Omental fat pad (tissue), 4 donors: Measurements from ENCODE around the gene CSTB. TPM values are rescaled to one million over a fixed set of nuclear protein-coding genes. Genes with fewer than 3 reads are reported as not detected.

Experiments used
- ATAC-seq: fragments of 150-250 bp; one replicate; pipeline ENCODE4 v1.9.1; 2016; ENCODE audit warnings: mild to moderate bottlenecking, moderate library complexity; ENCODE audit not compliant: low FRiP score
- DNase-seq: peaks from one replicate; pipeline ENCODE4 v3.0.0-alpha.2; 2019; ENCODE audit warnings: low spot score
- total RNA-seq, 4 donors: library from RNA; depleted of rRNA; stranded (reverse); fragments of >200 nt; gene quantifications; one replicate each; pipeline ENCODE4 v1.1.0, GENCODE V29; 2016
- TF ChIP-seq, protein P1 (sequence below), 3 donors: fragments of 450-650 bp; IDR thresholded peaks; one replicate each; pipeline ENCODE4 v1.5.1; 2016 to 2017; ENCODE audit warnings: antibody characterized with exemption in 3 of 3, mild to moderate bottlenecking in 3 of 3, moderate library complexity in 2 of 3

CSTB gene
- total RNA-seq, 4 donors from 2014 or later: 8.0 to 27.9 (median 17.7) TPM

DNA sequence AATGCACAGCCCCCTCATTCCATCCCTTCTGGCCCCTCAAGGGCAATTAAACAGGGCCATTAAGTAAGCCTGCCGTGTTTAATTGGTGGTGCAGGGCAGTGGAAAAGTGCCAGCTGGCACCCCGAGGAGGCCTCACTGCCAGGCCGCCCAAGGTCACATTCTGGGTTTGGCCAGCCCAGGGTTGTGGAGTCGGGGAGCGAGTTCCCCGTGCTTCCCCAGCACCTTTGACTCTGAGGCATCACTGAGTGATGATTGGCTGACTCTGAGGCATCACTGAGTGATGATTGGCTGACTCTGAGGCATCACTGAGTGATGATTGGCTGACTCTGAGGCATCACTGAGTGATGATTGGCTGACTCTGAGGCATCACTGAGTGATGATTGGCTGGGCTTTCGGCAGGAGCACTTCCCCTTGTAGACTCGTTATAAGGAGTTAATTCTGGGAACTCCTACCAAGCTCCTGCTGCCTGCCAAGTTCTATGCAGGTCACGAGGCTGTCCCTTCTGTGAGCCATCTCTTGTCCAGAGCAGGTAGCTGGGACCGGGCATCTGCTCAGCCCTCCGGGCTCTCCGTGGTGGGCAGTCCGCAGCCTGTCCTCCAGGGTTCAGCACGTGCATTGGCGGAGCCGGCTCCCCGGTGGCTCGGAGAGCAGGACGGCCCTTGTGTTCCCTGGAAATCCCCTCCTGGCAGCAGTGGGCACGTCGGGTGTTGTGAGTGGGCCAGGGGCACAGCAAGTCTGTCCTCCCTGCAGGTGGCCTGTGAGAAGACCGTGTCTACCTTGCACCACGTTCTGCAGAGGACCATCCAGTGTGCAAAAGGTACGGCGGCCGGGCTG is 20.9 kb downstream of the CSTB start:
- TF ChIP-seq, protein P1, sequence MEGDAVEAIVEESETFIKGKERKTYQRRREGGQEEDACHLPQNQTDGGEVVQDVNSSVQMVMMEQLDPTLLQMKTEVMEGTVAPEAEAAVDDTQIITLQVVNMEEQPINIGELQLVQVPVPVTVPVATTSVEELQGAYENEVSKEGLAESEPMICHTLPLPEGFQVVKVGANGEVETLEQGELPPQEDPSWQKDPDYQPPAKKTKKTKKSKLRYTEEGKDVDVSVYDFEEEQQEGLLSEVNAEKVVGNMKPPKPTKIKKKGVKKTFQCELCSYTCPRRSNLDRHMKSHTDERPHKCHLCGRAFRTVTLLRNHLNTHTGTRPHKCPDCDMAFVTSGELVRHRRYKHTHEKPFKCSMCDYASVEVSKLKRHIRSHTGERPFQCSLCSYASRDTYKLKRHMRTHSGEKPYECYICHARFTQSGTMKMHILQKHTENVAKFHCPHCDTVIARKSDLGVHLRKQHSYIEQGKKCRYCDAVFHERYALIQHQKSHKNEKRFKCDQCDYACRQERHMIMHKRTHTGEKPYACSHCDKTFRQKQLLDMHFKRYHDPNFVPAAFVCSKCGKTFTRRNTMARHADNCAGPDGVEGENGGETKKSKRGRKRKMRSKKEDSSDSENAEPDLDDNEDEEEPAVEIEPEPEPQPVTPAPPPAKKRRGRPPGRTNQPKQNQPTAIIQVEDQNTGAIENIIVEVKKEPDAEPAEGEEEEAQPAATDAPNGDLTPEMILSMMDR (IDR thresholded peaks at IDR 0.05): no peak
- ATAC-seq: no peak

DNA sequence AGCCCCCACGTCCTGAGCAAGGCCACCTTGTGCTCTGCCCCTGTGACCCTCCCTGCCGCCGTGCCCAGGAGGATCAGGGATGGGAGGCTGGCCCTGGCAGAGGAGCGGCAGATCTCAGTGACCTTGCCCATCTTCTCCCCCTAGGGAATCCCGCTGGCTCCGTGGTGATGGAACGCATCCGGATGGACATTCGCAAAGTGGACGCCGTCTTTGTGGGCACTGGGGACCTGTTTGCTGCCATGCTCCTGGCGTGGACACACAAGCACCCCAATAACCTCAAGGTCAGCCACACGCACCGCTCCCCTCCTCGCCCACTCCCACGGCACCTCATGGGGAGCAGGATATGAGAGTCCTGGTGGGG is 22.7 kb downstream of the CSTB start:
- ATAC-seq: no peak
- no peak for DNase-seq
- TF ChIP-seq, protein P1 (IDR thresholded peaks at IDR 0.05): no peak

More for the DNA sequence above, 20.9 kb downstream of the CSTB start:
- no peak for DNase-seq

DNA sequence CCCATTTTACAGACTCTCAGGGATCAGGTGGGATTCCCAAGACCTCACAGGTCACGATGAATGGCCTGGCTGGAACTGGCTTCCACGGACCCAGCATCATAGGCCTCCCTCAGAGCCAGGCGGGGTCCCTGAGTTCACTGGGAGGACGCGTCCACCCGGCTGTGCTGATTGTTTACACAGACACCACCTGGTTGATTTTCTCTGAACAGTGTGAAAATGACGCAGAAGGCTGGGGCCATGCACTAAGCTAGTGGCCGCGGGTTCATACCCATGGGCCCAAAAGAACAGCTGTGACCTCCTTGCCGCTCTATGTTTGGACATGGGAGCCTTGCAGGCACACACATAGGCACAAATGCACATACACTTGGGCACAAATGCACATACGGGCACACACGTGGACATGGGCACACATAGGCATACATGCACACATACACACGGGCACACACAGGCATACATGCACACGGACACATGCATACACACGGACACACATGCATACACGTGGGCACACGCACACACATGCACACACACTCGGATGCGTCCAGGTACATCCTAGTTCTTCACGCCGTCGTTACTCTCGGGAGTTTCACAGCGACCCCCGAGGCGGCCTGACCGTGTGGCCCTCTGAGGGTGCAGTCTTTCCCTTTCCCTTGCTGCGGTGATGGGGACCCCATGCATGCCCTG is 23.2 kb downstream of the CSTB start:
- TF ChIP-seq, protein P1 (IDR thresholded peaks at IDR 0.05): no peak
- ATAC-seq (no peak), DNase-seq (no peak)

DNA sequence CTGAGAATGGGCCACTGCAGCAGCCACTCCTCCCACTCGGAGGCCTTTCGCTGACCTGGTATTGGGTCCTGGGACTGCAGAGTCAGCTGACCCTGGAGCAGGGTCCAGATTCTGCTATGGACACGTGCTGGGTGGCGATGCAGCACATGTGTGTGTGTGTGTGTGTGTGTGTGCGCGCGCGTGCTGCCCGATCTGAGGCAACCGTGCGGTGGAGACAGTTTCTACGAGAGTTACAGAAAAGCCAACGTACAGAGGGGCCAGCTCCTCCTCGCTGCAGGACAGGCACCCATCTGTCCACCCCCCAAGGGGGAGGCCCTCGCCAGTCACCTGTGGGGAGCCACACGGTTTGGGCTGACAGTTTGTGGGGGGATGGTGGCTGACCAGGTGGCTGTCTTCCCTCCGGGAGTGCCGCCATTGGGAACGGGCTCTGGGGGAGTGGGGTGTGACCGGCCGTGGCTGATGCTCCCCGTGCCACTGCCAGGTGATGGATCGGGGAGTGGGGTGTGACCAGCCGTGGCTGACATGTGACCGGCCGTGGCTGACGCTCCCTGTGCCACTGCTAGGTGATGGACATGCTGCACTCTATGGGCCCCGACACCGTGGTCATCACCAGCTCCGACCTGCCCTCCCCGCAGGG is 24.0 kb downstream of the CSTB start:
- DNase-seq (no peak), ATAC-seq (no peak)
- TF ChIP-seq, protein P1 (IDR thresholded peaks at IDR 0.05): no peak

DNA sequence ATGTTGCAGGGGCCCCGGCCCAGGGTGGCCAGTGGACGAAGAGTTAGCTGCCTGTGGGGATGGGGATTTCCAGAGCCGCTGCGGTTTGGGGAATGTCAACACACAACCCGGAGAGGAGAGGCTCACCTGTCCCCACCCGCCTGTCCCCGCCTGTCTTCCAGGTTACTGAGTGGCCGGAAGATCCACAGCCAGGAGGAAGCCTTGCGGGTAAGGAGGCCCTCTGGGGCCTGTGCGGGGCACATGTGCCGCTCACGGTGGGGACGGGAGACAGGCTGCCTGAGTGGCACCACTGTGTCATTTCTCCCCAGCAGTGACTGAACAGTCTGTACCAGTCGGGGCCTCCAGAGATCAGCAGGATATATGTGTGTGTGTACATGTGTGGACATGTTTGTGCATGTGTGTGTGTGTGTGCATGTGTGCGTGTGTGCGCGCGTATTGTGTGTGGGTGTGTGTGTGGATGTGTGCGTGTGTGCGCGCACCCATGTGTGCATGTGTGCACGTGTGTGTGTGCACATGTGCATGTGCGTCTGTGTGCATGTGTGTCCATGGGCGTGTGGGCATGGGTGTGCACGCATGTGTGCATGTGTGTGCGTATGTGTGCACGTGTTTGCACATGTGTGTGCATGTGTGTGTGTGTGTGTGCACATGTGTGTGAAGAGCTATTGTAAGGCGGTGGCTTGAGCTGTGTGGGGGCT is 25.6 kb downstream of the CSTB start:
- TF ChIP-seq, protein P1 (IDR thresholded peaks at IDR 0.05): no peak
- DNase-seq (no peak), ATAC-seq (no peak)

DNA sequence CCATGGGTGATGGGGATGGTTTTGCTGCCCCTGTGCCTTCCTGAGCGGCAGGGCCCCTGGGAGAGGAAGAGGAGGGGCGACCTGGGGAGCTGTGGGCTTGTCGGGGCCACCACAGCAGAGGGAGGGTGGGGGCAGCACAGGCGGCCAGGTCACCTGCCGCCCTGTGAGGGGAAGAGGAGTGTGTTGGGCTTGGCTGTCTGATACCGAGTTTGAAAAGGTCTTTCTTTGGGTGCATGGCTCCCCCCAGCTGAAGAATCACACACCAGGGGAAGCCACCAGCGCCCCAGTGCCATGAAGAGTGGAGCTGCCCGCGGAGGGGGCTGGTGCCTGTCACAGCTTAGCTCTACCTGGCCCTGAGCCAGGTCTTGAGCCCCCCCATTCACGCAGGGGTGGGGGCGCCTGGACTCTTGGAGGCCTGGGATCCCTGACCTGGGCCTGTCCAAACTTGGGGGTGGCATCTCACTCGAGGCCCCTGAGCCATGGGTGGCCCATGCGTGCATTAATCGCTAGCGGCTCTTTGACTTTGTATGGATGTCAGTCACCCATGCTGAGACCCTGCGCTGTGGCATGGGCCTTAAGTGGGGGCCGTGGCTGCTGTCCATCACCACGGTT is 26.4 kb downstream of the CSTB start:
- ATAC-seq (no peak), DNase-seq (no peak)

More for the DNA sequence above, 26.4 kb downstream of the CSTB start:
- TF ChIP-seq, protein P1 (IDR thresholded peaks at IDR 0.05): no peak
